ENCODE data around the gene MEGF11.

MEGF11 gene

DNA sequence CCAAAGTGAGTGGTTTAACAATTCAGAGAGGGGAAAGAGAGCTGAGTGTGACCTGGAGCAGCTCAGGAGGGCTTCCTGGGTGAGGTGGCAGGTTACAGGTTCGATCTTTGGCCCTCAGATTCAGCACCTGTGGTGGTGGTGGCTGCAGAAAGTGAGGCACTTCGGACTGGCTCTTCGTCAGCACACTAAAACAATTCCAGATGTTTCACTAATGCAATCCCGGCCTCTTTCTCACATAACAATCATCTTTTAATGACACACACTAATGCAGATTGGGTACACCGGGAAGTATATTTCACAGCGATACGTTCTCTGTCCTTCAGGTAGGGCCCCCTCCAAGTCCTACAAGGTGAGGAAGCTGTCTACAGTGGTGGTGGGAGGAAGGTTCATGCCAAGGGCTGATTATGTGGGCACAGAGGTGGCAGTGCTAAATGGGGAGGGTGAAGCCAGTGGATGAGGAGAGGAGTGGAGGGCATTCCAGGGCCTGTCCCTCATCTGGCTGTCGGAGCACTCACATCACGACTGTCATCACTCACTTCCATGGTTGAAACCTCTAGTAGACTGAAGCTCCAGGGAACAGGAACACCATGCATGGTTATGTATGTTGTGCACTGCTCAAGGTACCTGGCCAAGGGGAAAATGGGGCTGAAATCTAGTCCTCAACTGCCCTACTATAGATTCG lies 213.2 kb downstream of the MEGF11 start:
- TF ChIP-seq, protein P1, sequence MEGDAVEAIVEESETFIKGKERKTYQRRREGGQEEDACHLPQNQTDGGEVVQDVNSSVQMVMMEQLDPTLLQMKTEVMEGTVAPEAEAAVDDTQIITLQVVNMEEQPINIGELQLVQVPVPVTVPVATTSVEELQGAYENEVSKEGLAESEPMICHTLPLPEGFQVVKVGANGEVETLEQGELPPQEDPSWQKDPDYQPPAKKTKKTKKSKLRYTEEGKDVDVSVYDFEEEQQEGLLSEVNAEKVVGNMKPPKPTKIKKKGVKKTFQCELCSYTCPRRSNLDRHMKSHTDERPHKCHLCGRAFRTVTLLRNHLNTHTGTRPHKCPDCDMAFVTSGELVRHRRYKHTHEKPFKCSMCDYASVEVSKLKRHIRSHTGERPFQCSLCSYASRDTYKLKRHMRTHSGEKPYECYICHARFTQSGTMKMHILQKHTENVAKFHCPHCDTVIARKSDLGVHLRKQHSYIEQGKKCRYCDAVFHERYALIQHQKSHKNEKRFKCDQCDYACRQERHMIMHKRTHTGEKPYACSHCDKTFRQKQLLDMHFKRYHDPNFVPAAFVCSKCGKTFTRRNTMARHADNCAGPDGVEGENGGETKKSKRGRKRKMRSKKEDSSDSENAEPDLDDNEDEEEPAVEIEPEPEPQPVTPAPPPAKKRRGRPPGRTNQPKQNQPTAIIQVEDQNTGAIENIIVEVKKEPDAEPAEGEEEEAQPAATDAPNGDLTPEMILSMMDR (IDR thresholded peaks at IDR 0.05; ENCODE audit: extremely low read depth, missing control alignments) = no peak
- no peak for DNase-seq (ENCODE audit: low spot score)

DNA sequence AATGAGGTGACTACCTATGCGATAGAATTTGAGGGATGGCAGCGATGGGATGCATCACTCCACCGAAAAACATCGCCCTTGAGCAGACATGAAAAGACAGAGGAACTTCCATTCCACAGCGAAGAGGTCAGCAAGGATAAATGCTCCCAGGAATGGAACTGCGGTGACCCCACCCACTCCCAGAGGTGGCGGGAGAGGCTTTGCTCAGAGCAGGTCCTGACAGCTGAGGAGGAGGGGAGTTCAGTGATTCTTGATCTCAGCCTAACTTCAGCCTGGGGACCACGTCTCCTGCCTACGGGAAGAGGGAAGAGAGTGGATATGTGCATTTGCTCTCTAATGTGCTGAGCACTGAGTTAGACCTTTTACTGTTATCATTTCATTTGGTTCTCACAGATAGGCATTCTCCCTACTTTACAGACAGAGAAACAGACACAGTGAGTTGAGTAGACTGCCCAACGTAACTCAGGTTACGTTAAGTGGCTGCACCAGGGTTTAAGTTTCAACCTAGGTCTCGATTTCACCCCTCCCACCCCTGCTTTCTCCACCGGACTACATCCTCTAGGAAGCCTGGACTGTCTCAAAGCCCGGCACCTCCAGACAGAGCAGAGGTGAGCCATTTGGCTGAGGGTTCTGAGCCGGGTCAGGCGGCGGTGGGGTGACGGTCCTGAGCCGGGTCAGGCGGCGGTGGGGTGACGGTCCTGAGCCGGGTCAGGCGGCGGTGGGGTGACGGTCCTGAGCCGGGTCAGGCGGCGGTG lies 214.3 kb downstream of the MEGF11 start:
- DNase-seq (ENCODE audit: low spot score) = no peak
- TF ChIP-seq, protein P1 (IDR thresholded peaks at IDR 0.05; ENCODE audit: extremely low read depth, missing control alignments) = no peak

DNA sequence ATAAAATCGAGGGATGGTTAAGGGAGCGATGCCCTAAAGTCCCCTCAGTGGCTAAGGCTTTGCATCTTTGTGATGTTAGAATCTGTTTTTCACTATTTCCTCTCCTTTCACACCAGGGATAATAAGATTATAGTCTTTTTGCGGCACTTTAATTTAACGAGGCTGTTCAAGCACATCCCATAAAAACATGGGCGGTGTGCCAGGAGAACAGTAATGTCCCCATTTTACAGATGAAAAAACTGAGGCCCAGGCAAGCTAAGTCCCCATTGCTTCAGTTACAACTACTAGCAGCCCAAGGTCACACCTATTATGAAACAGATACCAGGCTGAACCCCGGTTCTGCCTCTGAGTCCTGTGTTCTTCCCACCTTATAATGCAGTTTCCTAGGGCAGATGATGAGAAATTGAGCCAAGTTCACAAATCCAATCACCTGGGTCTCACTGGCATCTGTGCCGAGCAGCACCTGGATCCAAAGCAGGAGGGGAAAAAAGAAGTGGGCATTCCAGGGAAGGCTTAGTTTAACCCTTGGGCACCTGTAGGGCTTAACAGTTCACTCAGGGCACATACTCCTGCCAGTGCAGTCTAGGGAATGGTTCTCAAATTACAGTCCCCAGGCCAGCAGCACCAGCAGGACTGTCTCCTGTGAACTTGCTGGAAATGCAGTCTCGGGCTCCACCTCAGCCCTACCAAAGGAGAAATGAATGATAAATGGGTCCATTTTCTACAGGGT lies 215.0 kb downstream of the MEGF11 start:
- TF ChIP-seq, protein P1 (IDR thresholded peaks at IDR 0.05; ENCODE audit: extremely low read depth, missing control alignments) = no peak
- DNase-seq (ENCODE audit: low spot score) = no peak

DNA sequence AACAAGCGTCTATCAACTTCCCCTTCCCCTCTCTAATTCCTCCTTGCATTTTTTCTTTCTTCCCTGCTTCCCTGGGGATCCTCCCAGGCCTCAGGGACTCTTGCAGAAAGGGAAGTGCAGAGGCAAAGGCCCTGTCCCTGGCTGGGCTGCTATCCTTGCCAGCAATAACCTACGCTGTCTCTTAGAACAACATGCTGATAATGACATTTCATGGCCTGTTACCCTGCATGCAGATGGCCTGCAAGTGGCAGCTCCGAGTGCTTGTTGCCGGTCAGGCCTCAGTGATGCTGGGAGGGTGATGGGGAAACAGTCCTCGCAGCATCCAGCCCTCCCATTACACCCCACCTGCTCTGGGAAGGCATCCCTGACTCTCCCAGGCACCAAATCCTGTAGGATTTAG lies 216.7 kb downstream of the MEGF11 start:
- DNase-seq (ENCODE audit: low spot score) = no peak

DNA sequence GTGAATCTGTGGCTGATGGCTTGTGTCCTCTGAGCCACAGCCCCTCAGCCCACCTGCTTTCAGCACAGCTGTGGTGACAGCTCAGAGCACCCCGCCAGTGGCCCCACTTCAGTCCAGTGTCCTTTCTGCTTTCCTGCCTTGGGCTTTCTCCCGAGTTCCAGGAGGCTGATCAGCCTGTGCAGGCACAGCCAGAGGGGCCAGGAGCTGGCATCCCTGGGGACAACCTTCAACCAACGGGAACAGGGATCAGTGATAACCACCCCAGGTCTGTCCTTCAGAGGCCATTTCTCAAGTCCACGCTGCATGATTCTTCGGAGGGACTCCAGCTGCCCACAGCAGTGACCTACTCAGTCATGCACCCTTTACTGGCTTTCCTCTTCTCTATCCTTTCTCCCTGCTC lies 217.6 kb downstream of the MEGF11 start:
- TF ChIP-seq, protein P1 (IDR thresholded peaks at IDR 0.05; ENCODE audit: extremely low read depth, missing control alignments) = no peak
- DNase-seq (ENCODE audit: low spot score) = no peak

More for the DNA sequence above, 216.7 kb downstream of the MEGF11 start:
- TF ChIP-seq, protein P1 (IDR thresholded peaks at IDR 0.05; ENCODE audit: extremely low read depth, missing control alignments) = no peak

DNA sequence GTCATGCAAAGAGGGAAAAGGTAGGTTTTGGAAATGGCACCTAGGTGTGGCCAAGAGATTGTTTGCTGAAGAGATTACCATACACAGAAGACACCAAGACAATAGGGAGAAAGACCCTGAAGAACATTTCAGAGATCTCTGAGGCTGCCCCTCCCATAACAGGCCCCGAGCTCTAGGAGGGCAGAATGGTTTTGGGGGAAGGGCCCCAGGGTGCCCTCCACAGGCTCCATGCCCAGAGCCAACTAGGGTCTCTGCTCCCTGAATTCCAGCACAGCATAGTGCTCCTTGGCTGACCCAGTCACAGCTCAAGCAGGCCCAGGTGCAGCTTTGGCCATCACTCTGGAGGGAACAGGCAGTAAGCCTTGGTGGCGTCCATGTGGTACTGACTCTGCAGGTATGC lies 220.4 kb downstream of the MEGF11 start:
- no peak for DNase-seq (ENCODE audit: low spot score)
- TF ChIP-seq, protein P1 (IDR thresholded peaks at IDR 0.05; ENCODE audit: extremely low read depth, missing control alignments) = no peak

DNA sequence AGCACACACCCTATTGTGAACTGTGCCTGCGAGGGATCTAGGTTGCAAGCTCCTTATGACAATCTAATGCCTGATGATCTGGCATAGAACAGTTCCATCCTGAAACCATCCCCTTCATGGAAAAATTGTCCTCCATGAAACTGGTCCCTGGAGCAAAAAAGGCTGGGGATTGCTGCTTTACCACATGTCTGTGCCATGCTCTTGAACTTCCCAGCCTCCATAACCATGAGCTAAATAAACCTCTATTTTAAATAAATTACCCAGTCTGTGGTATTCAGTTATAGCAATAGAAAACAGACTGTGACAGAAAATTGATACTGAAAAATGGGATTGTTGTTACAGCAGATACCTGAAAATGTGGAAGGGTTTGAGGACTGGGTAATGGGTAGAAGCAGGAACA lies 221.5 kb downstream of the MEGF11 start:
- DNase-seq (ENCODE audit: low spot score) = no peak
- TF ChIP-seq, protein P1 (IDR thresholded peaks at IDR 0.05; ENCODE audit: extremely low read depth, missing control alignments) = no peak

Measured in GM20000 (cell line).